ENCODE data around the gene TP53I11.

TP53I11 gene

GRCh38 chr11:44883277-44883676, 67.4 kb downstream of the TP53I11 start:
- peaks cover 4% of the 10 kb centered on the region for H3K4me1 ChIP-seq (ENCODE audit: control insufficient read depth, insufficient read depth, low read length, poor library complexity, severe bottlenecking)
- H3K27me3 ChIP-seq (replicated peaks; ENCODE audit: control insufficient read depth, insufficient read depth, low read length, poor library complexity, severe bottlenecking), result no peaks in the 10 kb centered on the region
- no peak for DNase-seq
- H3K4me3 ChIP-seq (ENCODE audit: insufficient read depth, low read depth, low read length, poor library complexity, severe bottlenecking), result no peak overlapping the region
- H3K27ac ChIP-seq (ENCODE audit: insufficient read depth, low read length, poor library complexity, severe bottlenecking), result no peak overlapping the region
- H3K36me3 ChIP-seq (ENCODE audit: control insufficient read depth, insufficient read depth, low read length), result peaks cover 6% of the 10 kb centered on the region
- H3K9me3 ChIP-seq (ENCODE audit: control insufficient read depth, low read length), result no peaks in the 10 kb centered on the region
